GM12878 (cell line): ENCODE results near the gene TJAP1. TPM values are rescaled to one million over a fixed set of nuclear protein-coding genes. Genes with fewer than 3 reads are reported as not detected.
A peak's percentile ranks its signal among the peaks of the same experiment; 100 is the strongest.

Experiments used
- ATAC-seq: fragments of 200-7000 bp; cut with Tn5 transposase; 3 replicates; pipeline ENCODE4 v1.9.1; 2020; ENCODE audit warnings: mild to moderate bottlenecking, moderate library complexity
- BruUV-seq: library from RNA; stranded (reverse); fragments of 400-500 nt; replicated peaks from 2 replicates; lab custom pipeline; 2021; lab: Mats Ljungman, UMichigan
- CTCF ChIA-PET: fragments of 300-600 bp; sonication (Branson Sonifier 250); formaldehyde crosslinking; extraction: SDS; loops from one replicate; lab custom pipeline; 2021; ENCODE audit warnings: inconsistent platforms; lab: Yijun Ruan, JAX
- POLR2A ChIA-PET: fragments of 350-600 bp; formaldehyde crosslinking; extraction: SDS; loops from one replicate; lab custom pipeline; 2021; ENCODE audit warnings: inconsistent platforms; lab: Charles Lee
- RAD21 ChIA-PET: fragments of 300-600 bp; sonication (Branson Sonifier 250); formaldehyde crosslinking; loops from one replicate; lab custom pipeline; 2023; ENCODE audit warnings: antibody characterized with exemption; ENCODE audit not compliant: unreplicated experiment; lab: Charles Lee
- SMC1A ChIA-PET: fragments of 300-600 bp; sonication (Branson Sonifier 250); formaldehyde crosslinking; loops from one replicate; lab custom pipeline; 2023; ENCODE audit not compliant: unreplicated experiment, uncharacterized antibody; lab: Charles Lee
- DNase-seq: peaks from one replicate; pipeline ENCODE4 v3.0.0-alpha.2; 2011; ENCODE audit warnings: low read depth, low spot score
- FAIRE-seq: peaks from 3 replicates; lab custom pipeline; 2011; peaks lifted over from hg19 to GRCh38; lab: Jason Lieb, UNC
- H2AFZ ChIP-seq: 2 replicates; pipeline ENCODE4 v1.6.0; 2011; ENCODE audit warnings: low read depth, low read length, control low read depth; ENCODE audit not compliant: control insufficient read depth
- H3K27ac ChIP-seq: 2 replicates; pipeline ENCODE4 v1.5.1; 2011; ENCODE audit warnings: control low read depth; ENCODE audit not compliant: control insufficient read depth, insufficient read depth
- H3K27me3 ChIP-seq, 2 experiments: replicated peaks in 1 of 2; 2 replicates each; pipeline versions ENCODE4 v1.6.0 to v1.6.1; 2011; ENCODE audit warnings: low read length in 1 of 2; ENCODE audit not compliant: control insufficient read depth in 2 of 2, insufficient read depth in 2 of 2
- H3K36me3 ChIP-seq, 2 experiments: 2 replicates each; pipeline ENCODE4 v1.5.1; 2011; ENCODE audit warnings: low read length in 1 of 2; ENCODE audit not compliant: control insufficient read depth in 2 of 2, insufficient read depth in 2 of 2
- H3K4me1 ChIP-seq: 2 replicates; pipeline ENCODE4 v1.6.1; 2011; ENCODE audit warnings: mild to moderate bottlenecking, low read length, moderate library complexity, mixed read lengths; ENCODE audit not compliant: control insufficient read depth, insufficient read depth
- H3K4me2 ChIP-seq: 2 replicates; pipeline ENCODE4 v1.6.0; 2011; ENCODE audit warnings: control low read depth; ENCODE audit not compliant: control insufficient read depth, insufficient read depth
- H3K4me3 ChIP-seq: fragments of 200-600 bp; sonication (generic); 2 replicates; pipeline ENCODE4 v1.5.1; 2016
- H3K79me2 ChIP-seq: 2 replicates; pipeline ENCODE4 v1.6.0; 2011; ENCODE audit warnings: low read length; ENCODE audit not compliant: control insufficient read depth, insufficient read depth
- H3K9ac ChIP-seq: 2 replicates; pipeline ENCODE4 v1.8.0; 2011; ENCODE audit warnings: low read length, control low read depth, mixed read lengths; ENCODE audit not compliant: control insufficient read depth, insufficient read depth
- H3K9me3 ChIP-seq: replicated peaks from 3 replicates; pipeline ENCODE4 v1.5.1; 2011; ENCODE audit warnings: mild to moderate bottlenecking, low read length; ENCODE audit not compliant: control insufficient read depth, insufficient read depth
- H4K20me1 ChIP-seq: 2 replicates; pipeline ENCODE4 v1.6.0; 2011; ENCODE audit not compliant: control insufficient read depth, insufficient read depth
- CHD2 ChIP-seq: IDR thresholded peaks from 2 replicates; pipeline ENCODE4 v1.6.1; 2011; ENCODE audit warnings: low read depth, low read length, improper control_type of control experiment, borderline replicate concordance
- EED ChIP-seq: sonication (generic); IDR thresholded peaks from 2 replicates; pipeline ENCODE4 v1.6.1; 2016; ENCODE audit warnings: antibody characterized with exemption, low read depth
- FOS ChIP-seq: IDR thresholded peaks from 3 replicates; pipeline ENCODE4 v1.6.1; 2011; ENCODE audit warnings: borderline replicate concordance; ENCODE audit not compliant: insufficient read length; ENCODE audit errors: extremely low read depth
- FOXM1 ChIP-seq: IDR thresholded peaks from 2 replicates; pipeline ENCODE4 v1.6.1; 2012; ENCODE audit warnings: low read depth, mild to moderate bottlenecking, inconsistent platforms, low read length, moderate library complexity
- IRF4 ChIP-seq: IDR thresholded peaks from 2 replicates; pipeline ENCODE4 v1.6.1; 2011; ENCODE audit warnings: low read depth, low read length
- JUNB ChIP-seq: IDR thresholded peaks from 2 replicates; pipeline ENCODE4 v1.6.1; 2016; ENCODE audit warnings: antibody characterized with exemption, mild to moderate bottlenecking
- NKRF ChIP-seq: fragments of 450-650 bp; conservative IDR thresholded peaks from 2 replicates; pipeline ENCODE4 v1.6.1; 2017; ENCODE audit warnings: mild to moderate bottlenecking, moderate library complexity
- POLR2AphosphoS2 ChIP-seq: IDR thresholded peaks from 2 replicates; pipeline ENCODE4 v1.6.1; 2011; ENCODE audit warnings: low read depth, mild to moderate bottlenecking, low read length, improper control_type of control experiment, moderate library complexity
- RB1 ChIP-seq: fragments of 450-650 bp; formaldehyde crosslinking; IDR thresholded peaks from 2 replicates; pipeline ENCODE4 v1.6.1; 2017; ENCODE audit warnings: mild to moderate bottlenecking, borderline replicate concordance
- RUNX3 ChIP-seq: IDR thresholded peaks from 2 replicates; pipeline ENCODE4 v1.6.1; 2012; ENCODE audit warnings: low read length, inconsistent platforms
- SPI1 ChIP-seq: IDR thresholded peaks from 2 replicates; pipeline ENCODE4 v1.6.1; 2011; ENCODE audit warnings: low read depth, mild to moderate bottlenecking, low read length, moderate library complexity, borderline replicate concordance; ENCODE audit not compliant: insufficient read depth
- YY1 ChIP-seq: IDR thresholded peaks from 2 replicates; pipeline ENCODE4 v1.6.1; 2011; ENCODE audit warnings: low read depth, mild to moderate bottlenecking, low read length
- WGBS: methylation state at CpG from one replicate; pipeline ENCODE4 v1.1.6; 2016; ENCODE audit warnings: low lambda C conversion rate; ENCODE audit not compliant: insufficient replicate concordance, insufficient coverage; ENCODE audit errors: missing lambda C conversion rate; 5-methylcytosine and 5-hydroxymethylcytosine counted together
- in situ Hi-C: fragments of 300-500 bp; cut with MboI; formaldehyde crosslinking; loops from 9 replicates; pipeline ENCODE4 v1.14.3; 2018; ENCODE audit warnings: mixed read lengths
- intact Hi-C: fragments of 100-400 bp; cut with micrococcal nuclease; formaldehyde crosslinking; loops from one replicate; pipeline ENCODE4 v1.14.2; 2022; ENCODE audit not compliant: unreplicated experiment
- polyA plus RNA-seq, 11 experiments: library from polyadenylated mRNA; depleted of rRNA in 4 of 11; unstranded in 6 of 11; stranded (reverse) in 5 of 11; fragments of >200 nt; fragmentation: Nextera tagmentation in 4 of 11; fragmentation: Illumina TruSeq in 1 of 11; extraction: Ambion mirVana in 4 of 11; extraction: Trizol in 1 of 11; gene quantifications; 1 replicate in 1 of 11; 2 replicates in 10 of 11; pipeline versions ENCODE4 v1.2.1 to v1.2.3, GENCODE V29; 2011 to 2016; ENCODE audit warnings: inconsistent platforms in 2 of 11, missing spikeins in 2 of 11, low read depth in 1 of 11
- total RNA-seq, 4 experiments: library from RNA; depleted of rRNA in 3 of 4; stranded (reverse); fragments of >200 nt in 3 of 4; fragmentation: Illumina TruSeq in 1 of 4; extraction: Trizol in 1 of 4; gene quantifications; 2 replicates each; pipeline versions ENCODE4 v1.2.1 to v1.2.3, GENCODE V29; 2013 to 2021

The TJAP1 gene
- total and polyA plus RNA-seq, 10 of the 15 experiments (the other 5 are each of a cell fraction or from before 2014, with no cell fraction given) = 0.11 to 22.6 (median 12.8) TPM

- TF ChIP-seq NKRF (no peak), RB1 (no peak), YY1 (no peak), EED (no peak), CHD2 (no peak)
Measured at GRCh38 chr6:43468748-43469681, 8.4 kb upstream of the TJAP1 start (continued).

GRCh38 chr6:43469947-43470346 is 7.4 kb upstream of the TJAP1 start:
- intact Hi-C loops (no loop called here), in situ Hi-C loops (no loop called here)
- TF ChIP-seq SPI1 (no peak), FOXM1 (no peak), EED (peak; percentile 47), FOS (no peak), RUNX3 (peak; percentile 66), JUNB (peak; percentile 56; the same call in 1 of the 2 replicates), IRF4 (peak; percentile 73; the same call in 1 of the 2 replicates), POLR2AphosphoS2 (no peak)
- ChIA-PET SMC1A (no interaction called here), POLR2A (no interaction called here), CTCF (interaction anchor here (0.6 to 0.7 kb wide), 3 partner anchors 23 to 233 kb away, joined by 3 to 4 read pairs (median 3); no protein-coding TSS in a partner anchor), RAD21 (interaction anchor here (1.4 kb wide), 1 partner anchor 32 kb away, joined by 3 read pairs; no protein-coding TSS in a partner anchor)
- no peaks in the 10 kb centered on the region for H3K4me1 ChIP-seq
- BruUV-seq = no TSS peak
- WGBS = 36% methylated on average over 7 of the region's 7 CpGs
- no peak overlapping the region for H3K4me2 ChIP-seq
- no peak overlapping the region for H3K9ac ChIP-seq
- no peaks in the 10 kb centered on the region for H3K36me3 ChIP-seq
- no peak for DNase-seq
- no peaks in the 10 kb centered on the region for H3K79me2 ChIP-seq
- no peak overlapping the region for H2AFZ ChIP-seq
- H3K27me3 ChIP-seq = peaks cover 0 to 2% of the 10 kb centered on the region in 2 experiments; a peak in 1 of 4 replicates
- H4K20me1 ChIP-seq = no peaks in the 10 kb centered on the region
- no peak overlapping the region for H3K27ac ChIP-seq
- ATAC-seq = peak; percentile 74
- FAIRE-seq = no peak
- H3K9me3 ChIP-seq = no peaks in the 10 kb centered on the region
- no peak overlapping the region for H3K4me3 ChIP-seq
